Thoracic aorta (tissue), 2 donors: ENCODE measurements around the gene AP1S3. TPM values are rescaled to one million over a fixed set of nuclear protein-coding genes. Genes with fewer than 3 reads are reported as not detected.

Experiments
- ATAC-seq: fragments of 150-250 bp; one replicate; pipeline ENCODE4 v1.8.0; 2017; ENCODE audit warnings: low read depth; ENCODE audit not compliant: insufficient number of reproducible peaks, low FRiP score
- DNase-seq: peaks from one replicate; pipeline ENCODE4 v3.0.0-alpha.2; 2020; ENCODE audit warnings: low spot score
- H3K27ac ChIP-seq, 2 donors: fragments of 200-600 bp; sonication (generic); 1 replicate in 1 of 2; 2 replicates in 1 of 2; pipeline ENCODE4 v1.5.1; 2016; ENCODE audit warnings: mild to moderate bottlenecking in 2 of 2, moderate library complexity in 2 of 2
- H3K27me3 ChIP-seq: fragments of 200-600 bp; sonication (generic); replicated peaks from 2 replicates; pipeline ENCODE4 v1.6.0; 2016; ENCODE audit warnings: mild to moderate bottlenecking; ENCODE audit not compliant: insufficient read depth
- H3K36me3 ChIP-seq: fragments of 200-600 bp; sonication (generic); one replicate; pipeline ENCODE4 v1.5.1; 2016
- H3K4me1 ChIP-seq, 2 donors: fragments of 200-600 bp; sonication (generic); 1 replicate in 1 of 2; 2 replicates in 1 of 2; pipeline versions ENCODE4 v1.5.1 to v1.6.0; 2016; ENCODE audit warnings: low read depth in 2 of 2, mild to moderate bottlenecking in 1 of 2; ENCODE audit not compliant: control insufficient read depth in 1 of 2
- H3K4me3 ChIP-seq: fragments of 200-600 bp; sonication (generic); 2 replicates; pipeline ENCODE4 v1.5.1; 2016; ENCODE audit warnings: mild to moderate bottlenecking
- H3K9me3 ChIP-seq: fragments of 200-600 bp; sonication (generic); 2 replicates; pipeline ENCODE4 v1.5.1; 2016
- CTCF ChIP-seq: fragments of 200-600 bp; sonication (generic); IDR thresholded peaks from one replicate; pipeline ENCODE4 v1.5.1; 2019; ENCODE audit warnings: antibody characterized with exemption
- total RNA-seq, 2 donors: library from RNA; depleted of rRNA; stranded (reverse); fragments of >200 nt; gene quantifications; one replicate each; pipeline versions ENCODE4 v1.1.0 to v1.2.3, GENCODE V29; 2016

The AP1S3 gene
- total RNA-seq, 2 donors from 2014 or later = 0.95 to 3.0 TPM

DNA sequence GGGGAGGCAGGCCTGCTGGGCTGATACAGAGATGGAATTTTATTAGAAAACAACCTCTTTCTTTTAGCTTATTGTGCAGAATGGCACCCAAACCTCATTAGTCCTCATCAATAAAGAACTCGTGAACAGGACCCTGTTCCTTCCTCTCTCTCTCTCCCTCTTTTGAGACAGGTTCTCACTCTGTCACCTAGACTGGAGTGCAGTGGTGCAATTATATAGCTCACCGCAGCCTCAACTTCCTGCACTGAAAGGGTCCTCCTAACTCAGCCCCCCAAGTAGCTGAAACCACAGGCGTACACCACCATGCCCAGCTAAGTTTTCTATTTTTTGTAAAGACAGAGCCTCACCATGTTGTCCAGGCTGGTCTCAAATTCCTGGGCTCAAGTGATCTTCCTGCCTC is 21.7 kb upstream of the AP1S3 start:
- Histone ChIP-seq H3K27ac (no peak overlapping the region), H3K4me3 (no peak overlapping the region)
- ATAC-seq = no peak

GRCh38 chr2:223856584-223856983 is 19.2 kb upstream of the AP1S3 start:
- ATAC-seq = no peak
- H3K4me3 ChIP-seq = no peak overlapping the region
- H3K36me3 ChIP-seq = no peaks in the 10 kb centered on the region
- no peaks in the 10 kb centered on the region for H3K9me3 ChIP-seq
- TF ChIP-seq CTCF = no peak
- H3K27ac ChIP-seq = no peak overlapping the region
- H3K27me3 ChIP-seq = no peaks in the 10 kb centered on the region
- no peak for DNase-seq
- peaks cover 7 to 9% of the 10 kb centered on the region in 2 donors for H3K4me1 ChIP-seq

More for the DNA sequence above, 21.7 kb upstream of the AP1S3 start:
- TF ChIP-seq CTCF = no peak
- no peaks in the 10 kb centered on the region for H3K36me3 ChIP-seq
- no peak for DNase-seq
- H3K9me3 ChIP-seq = no peaks in the 10 kb centered on the region
- peaks cover 9 to 11% of the 10 kb centered on the region in 2 donors for H3K4me1 ChIP-seq
- H3K27me3 ChIP-seq = no peaks in the 10 kb centered on the region

DNA sequence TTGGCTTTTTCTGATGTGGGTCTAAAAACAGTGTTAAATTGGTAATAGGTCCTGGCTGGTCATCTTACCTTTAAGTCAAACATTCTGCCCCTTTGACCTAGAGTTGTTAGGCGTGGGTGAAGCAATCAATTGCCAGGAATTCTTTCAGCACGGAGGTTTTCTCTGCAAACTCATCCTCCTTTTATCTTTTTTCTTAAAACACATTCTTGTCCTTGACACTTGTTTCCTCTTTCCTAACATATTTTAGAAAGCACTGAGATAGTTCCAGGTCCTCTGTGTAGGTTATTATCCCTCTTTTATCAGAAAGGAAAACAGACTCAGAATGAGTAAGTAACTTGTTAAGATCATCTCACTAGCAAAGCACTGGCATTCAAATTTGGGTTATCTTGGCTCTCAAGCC is 18.6 kb upstream of the AP1S3 start:
- H3K9me3 ChIP-seq = no peaks in the 10 kb centered on the region
- no peaks in the 10 kb centered on the region for H3K36me3 ChIP-seq
- TF ChIP-seq CTCF = no peak
- no peak for DNase-seq
- H3K4me3 ChIP-seq = no peak overlapping the region
- no peaks in the 10 kb centered on the region for H3K27me3 ChIP-seq
- no peak for ATAC-seq
- H3K27ac ChIP-seq = no peak overlapping the region
- peaks cover 1 to 3% of the 10 kb centered on the region in 2 donors for H3K4me1 ChIP-seq

GRCh38 chr2:223855426-223855825 is 18.0 kb upstream of the AP1S3 start:
- Histone ChIP-seq H3K4me3 (no peak overlapping the region), H3K9me3 (no peaks in the 10 kb centered on the region), H3K36me3 (no peaks in the 10 kb centered on the region), H3K27ac (no peak overlapping the region), H3K4me1 (no peaks in the 10 kb centered on the region), H3K27me3 (no peaks in the 10 kb centered on the region)
- no peak for TF ChIP-seq CTCF
- ATAC-seq (no peak), DNase-seq (no peak)

- H3K27me3 ChIP-seq = no peaks in the 10 kb centered on the region
- no peaks in the 10 kb centered on the region for H3K36me3 ChIP-seq
- DNase-seq = no peak
- H3K4me1 ChIP-seq = no peaks in the 10 kb centered on the region
- no peaks in the 10 kb centered on the region for H3K9me3 ChIP-seq
- no peak for ATAC-seq
- no peak for TF ChIP-seq CTCF
- no peak overlapping the region for H3K4me3 ChIP-seq
- H3K27ac ChIP-seq = no peak overlapping the region
These were observed 17.4 kb upstream of the AP1S3 start for GRCh38 chr2:223854741-223855140.
